Astrocyte (in vitro differentiated cells and primary cell): ENCODE results near the gene SKAP2.

Experiments
- EZH2 ChIP-seq: IDR thresholded peaks from 2 replicates; pipeline ENCODE4 v1.6.1; 2012; ENCODE audit warnings: mild to moderate bottlenecking, low read length, inconsistent platforms; ENCODE audit not compliant: insufficient read depth
- TF ChIP-seq, protein P1 (sequence below): IDR thresholded peaks from 2 replicates; pipeline ENCODE4 v1.5.1; 2011; ENCODE audit warnings: low read depth, mild to moderate bottlenecking, inconsistent platforms, low read length, moderate library complexity; ENCODE audit not compliant: insufficient read depth

DNA sequence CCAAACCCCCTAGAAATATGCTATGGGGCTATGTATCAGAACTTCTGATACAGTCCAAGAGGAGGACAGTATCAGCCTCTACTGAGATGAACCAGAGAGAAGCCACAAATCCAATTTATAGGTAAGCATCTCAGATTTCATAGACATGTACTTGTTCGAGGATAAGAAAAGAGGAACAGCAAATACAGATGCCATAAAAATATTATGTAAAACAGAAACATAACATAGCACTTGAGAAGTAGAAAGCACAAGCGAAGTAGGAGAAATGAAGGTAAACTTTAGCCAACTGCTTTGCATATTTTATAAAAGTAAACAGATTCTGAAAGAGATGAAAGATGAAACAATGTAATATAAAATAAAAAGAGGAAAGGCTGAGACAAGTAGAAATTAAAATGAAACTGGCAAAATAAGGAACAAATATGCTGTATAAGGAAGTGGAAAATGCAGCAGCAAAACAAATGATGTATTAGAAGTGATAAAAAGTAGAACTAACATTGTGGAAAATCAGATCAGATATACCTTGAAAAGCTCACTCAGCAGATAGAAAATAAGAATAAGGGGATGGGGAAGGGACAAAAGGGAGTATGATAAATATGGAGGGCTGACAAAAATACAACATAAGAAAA, 135.1 kb downstream of the SKAP2 start:
- TF ChIP-seq, protein P1, sequence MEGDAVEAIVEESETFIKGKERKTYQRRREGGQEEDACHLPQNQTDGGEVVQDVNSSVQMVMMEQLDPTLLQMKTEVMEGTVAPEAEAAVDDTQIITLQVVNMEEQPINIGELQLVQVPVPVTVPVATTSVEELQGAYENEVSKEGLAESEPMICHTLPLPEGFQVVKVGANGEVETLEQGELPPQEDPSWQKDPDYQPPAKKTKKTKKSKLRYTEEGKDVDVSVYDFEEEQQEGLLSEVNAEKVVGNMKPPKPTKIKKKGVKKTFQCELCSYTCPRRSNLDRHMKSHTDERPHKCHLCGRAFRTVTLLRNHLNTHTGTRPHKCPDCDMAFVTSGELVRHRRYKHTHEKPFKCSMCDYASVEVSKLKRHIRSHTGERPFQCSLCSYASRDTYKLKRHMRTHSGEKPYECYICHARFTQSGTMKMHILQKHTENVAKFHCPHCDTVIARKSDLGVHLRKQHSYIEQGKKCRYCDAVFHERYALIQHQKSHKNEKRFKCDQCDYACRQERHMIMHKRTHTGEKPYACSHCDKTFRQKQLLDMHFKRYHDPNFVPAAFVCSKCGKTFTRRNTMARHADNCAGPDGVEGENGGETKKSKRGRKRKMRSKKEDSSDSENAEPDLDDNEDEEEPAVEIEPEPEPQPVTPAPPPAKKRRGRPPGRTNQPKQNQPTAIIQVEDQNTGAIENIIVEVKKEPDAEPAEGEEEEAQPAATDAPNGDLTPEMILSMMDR = no peak
- no peak for TF ChIP-seq EZH2
